ENCODE data around the gene ODF2. TPM values are rescaled to one million over a fixed set of nuclear protein-coding genes. Genes with fewer than 3 reads are reported as not detected.

The ODF2 gene
- total and polyA plus RNA-seq, 2 donors (not counting 3 experiments of a cell fraction or from before 2014, with no cell fraction given), result 16.7 to 49.5 TPM

DNA sequence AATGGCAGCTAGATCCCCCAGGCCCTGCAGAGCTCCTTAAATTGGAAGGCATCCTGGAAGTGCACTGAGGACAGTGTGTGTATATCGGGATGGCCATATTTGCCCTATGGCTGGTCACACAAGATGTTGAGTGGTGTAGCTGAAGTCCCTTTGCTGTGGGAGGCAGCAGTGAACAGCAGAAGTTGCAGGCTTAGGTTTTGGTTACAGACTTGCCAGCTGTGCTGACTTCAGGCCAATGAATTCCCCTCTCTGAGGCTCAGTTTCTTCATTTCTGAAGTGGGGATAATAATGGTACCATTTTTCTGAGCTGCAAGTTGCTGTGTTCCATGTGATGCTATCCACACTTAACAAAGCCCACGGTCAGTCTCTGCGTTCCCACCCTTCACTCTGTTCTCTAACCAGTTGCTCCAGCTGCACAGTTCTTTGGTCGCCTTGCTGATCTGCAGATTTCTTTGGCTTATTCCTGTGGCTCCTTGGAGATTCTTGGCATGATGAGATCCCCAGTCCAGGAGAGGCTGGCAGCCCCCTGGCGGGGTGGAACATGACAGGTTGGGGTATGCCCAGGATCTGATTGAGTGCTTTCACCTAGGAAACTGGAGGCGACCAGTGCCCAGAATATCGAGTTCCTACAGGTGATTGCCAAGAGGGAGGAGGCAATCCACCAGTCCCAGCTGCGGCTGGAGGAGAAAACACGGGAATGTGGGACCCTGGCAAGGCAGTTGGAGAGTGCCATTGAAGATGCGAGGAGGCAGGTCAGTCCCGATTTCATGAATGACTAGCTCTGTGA is 42.2 kb downstream of the ODF2 start:
- Histone ChIP-seq H3K79me2 (ENCODE audit: control insufficient read depth, insufficient read depth, low read length) (no peaks in the 10 kb centered on the region), H3K27ac (ENCODE audit: insufficient read depth, low read depth, low read length) (no peak overlapping the region), H3K27me3 (ENCODE audit: control insufficient read depth in 2 of 2, insufficient read depth in 2 of 2, low read length in 2 of 2) (no peaks in the 10 kb centered on the region), H3K4me1 (ENCODE audit: control insufficient read depth, extremely low read depth, insufficient read depth, low read length) (peaks cover 26% of the 10 kb centered on the region), H4K20me1 (replicated peaks; ENCODE audit: control insufficient read depth, extremely low read depth, insufficient read depth, low read length) (no peaks in the 10 kb centered on the region), H3K4me3 (replicated peaks in 1 of 3; ENCODE audit: insufficient read depth in 1 of 3, low read depth in 1 of 3, low read length in 3 of 3) (no peak overlapping the region), H3K9me1 (replicated peaks; ENCODE audit: control insufficient read depth, extremely low read depth, insufficient read depth, low read length) (no peaks in the 10 kb centered on the region), H3K9ac (replicated peaks; ENCODE audit: extremely low read depth, insufficient read depth, low read length) (no peak overlapping the region), H3K4me2 (ENCODE audit: insufficient read depth, low read length) (no peak overlapping the region), H3K9me3 (replicated peaks; ENCODE audit: control insufficient read depth, insufficient read depth, low read length) (no peaks in the 10 kb centered on the region), H3K36me3 (ENCODE audit: control insufficient read depth in 2 of 2, extremely low read depth in 1 of 2, insufficient read depth in 2 of 2, low read length in 2 of 2) (peaks cover 0 to 15% of the 10 kb centered on the region in 2 experiments), H2AFZ (ENCODE audit: low read depth, low read length) (no peak overlapping the region)
- dilution Hi-C loops (cut with MboI; ENCODE audit: extremely low pct_ligation_motif_present, low sequenced_read_pairs), result no loop called here
- intact Hi-C loops (cut with micrococcal nuclease), result no loop called here
- BruUV-seq (replicated peaks), result no TSS peak
- ChIA-PET POLR2A (interaction anchor here (0.7 kb wide), 1 partner anchor 14 kb away, joined by 3 read pairs; no protein-coding TSS in a partner anchor), CTCF (interaction anchor here (1.3 kb wide), 1 partner anchor 59 kb away, joined by 5 read pairs; no protein-coding TSS in a partner anchor)
- DNase-seq (ENCODE audit: low read depth, low spot score), result no peak
- TF ChIP-seq JUN (IDR thresholded peaks at IDR 0.05; ENCODE audit: borderline replicate concordance, insufficient read depth, insufficient read length, low read depth) (no peak), FOS (IDR thresholded peaks at IDR 0.05; ENCODE audit: borderline replicate concordance, insufficient read depth, low read length) (no peak), EZH2 (IDR thresholded peaks at IDR 0.05; ENCODE audit: borderline replicate concordance, low read depth, low read length, severe bottlenecking) (no peak)
- no peak for FAIRE-seq

DNA sequence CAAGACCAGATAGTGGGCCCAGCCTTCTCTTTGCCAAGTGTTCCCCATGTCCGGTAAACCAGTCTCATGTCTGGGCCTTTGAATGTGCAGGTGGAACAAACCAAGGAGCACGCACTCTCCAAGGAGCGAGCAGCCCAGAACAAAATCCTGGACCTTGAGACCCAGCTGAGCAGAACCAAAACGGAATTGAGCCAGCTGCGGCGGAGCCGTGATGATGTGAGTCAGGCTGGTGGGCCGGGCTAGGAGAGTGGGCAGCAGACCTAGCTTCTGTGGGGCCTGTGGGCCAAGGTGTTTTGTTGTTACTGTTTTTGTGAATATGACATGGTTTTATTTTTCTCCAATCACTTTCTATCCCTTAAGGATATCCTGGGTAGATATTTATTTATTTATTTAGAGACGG is 43.1 kb downstream of the ODF2 start:
- Histone ChIP-seq H4K20me1 (replicated peaks; ENCODE audit: control insufficient read depth, extremely low read depth, insufficient read depth, low read length) (no peaks in the 10 kb centered on the region), H3K9ac (replicated peaks; ENCODE audit: extremely low read depth, insufficient read depth, low read length) (no peak overlapping the region), H3K79me2 (ENCODE audit: control insufficient read depth, insufficient read depth, low read length) (no peaks in the 10 kb centered on the region), H3K4me1 (ENCODE audit: control insufficient read depth, extremely low read depth, insufficient read depth, low read length) (peaks cover 21% of the 10 kb centered on the region), H3K4me3 (replicated peaks in 1 of 3; ENCODE audit: insufficient read depth in 1 of 3, low read depth in 1 of 3, low read length in 3 of 3) (no peak overlapping the region), H2AFZ (ENCODE audit: low read depth, low read length) (no peak overlapping the region), H3K27me3 (ENCODE audit: control insufficient read depth in 2 of 2, insufficient read depth in 2 of 2, low read length in 2 of 2) (no peaks in the 10 kb centered on the region), H3K36me3 (ENCODE audit: control insufficient read depth in 2 of 2, extremely low read depth in 1 of 2, insufficient read depth in 2 of 2, low read length in 2 of 2) (peaks cover 0 to 15% of the 10 kb centered on the region in 2 experiments), H3K9me3 (replicated peaks; ENCODE audit: control insufficient read depth, insufficient read depth, low read length) (no peaks in the 10 kb centered on the region), H3K4me2 (ENCODE audit: insufficient read depth, low read length) (no peak overlapping the region), H3K9me1 (replicated peaks; ENCODE audit: control insufficient read depth, extremely low read depth, insufficient read depth, low read length) (no peaks in the 10 kb centered on the region), H3K27ac (ENCODE audit: insufficient read depth, low read depth, low read length) (no peak overlapping the region)
- POLR2A ChIA-PET, result no interaction called here
- DNase-seq (ENCODE audit: low read depth, low spot score), result no peak
- dilution Hi-C loops (cut with MboI; ENCODE audit: extremely low pct_ligation_motif_present, low sequenced_read_pairs), result no loop called here
- intact Hi-C loops (cut with micrococcal nuclease), result no loop called here
- FAIRE-seq, result no peak
- BruUV-seq (replicated peaks), result no TSS peak
- CTCF ChIA-PET, result interaction anchor here (1.3 kb wide), 1 partner anchor 60 kb away, joined by 5 read pairs; no protein-coding TSS in a partner anchor
- no peak for TF ChIP-seq MYC (IDR thresholded peaks at IDR 0.05; ENCODE audit: low read depth, low read length)
- TF ChIP-seq, protein P1, sequence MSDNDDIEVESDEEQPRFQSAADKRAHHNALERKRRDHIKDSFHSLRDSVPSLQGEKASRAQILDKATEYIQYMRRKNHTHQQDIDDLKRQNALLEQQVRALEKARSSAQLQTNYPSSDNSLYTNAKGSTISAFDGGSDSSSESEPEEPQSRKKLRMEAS (IDR thresholded peaks at IDR 0.05; ENCODE audit: insufficient read depth, insufficient read length), result no peak
- TF ChIP-seq POLR2AphosphoS5 (IDR thresholded peaks at IDR 0.05; ENCODE audit: insufficient read depth, low read depth, low read length), result no peak
- no peak for TF ChIP-seq EZH2 (IDR thresholded peaks at IDR 0.05; ENCODE audit: borderline replicate concordance, low read depth, low read length, severe bottlenecking)
- TF ChIP-seq GATA2 (IDR thresholded peaks at IDR 0.05; ENCODE audit: insufficient read depth, insufficient read length, low read depth, low read length), result no peak
- TF ChIP-seq JUN (IDR thresholded peaks at IDR 0.05; ENCODE audit: borderline replicate concordance, insufficient read depth, insufficient read length, low read depth), result no peak
- TF ChIP-seq, protein P2, sequence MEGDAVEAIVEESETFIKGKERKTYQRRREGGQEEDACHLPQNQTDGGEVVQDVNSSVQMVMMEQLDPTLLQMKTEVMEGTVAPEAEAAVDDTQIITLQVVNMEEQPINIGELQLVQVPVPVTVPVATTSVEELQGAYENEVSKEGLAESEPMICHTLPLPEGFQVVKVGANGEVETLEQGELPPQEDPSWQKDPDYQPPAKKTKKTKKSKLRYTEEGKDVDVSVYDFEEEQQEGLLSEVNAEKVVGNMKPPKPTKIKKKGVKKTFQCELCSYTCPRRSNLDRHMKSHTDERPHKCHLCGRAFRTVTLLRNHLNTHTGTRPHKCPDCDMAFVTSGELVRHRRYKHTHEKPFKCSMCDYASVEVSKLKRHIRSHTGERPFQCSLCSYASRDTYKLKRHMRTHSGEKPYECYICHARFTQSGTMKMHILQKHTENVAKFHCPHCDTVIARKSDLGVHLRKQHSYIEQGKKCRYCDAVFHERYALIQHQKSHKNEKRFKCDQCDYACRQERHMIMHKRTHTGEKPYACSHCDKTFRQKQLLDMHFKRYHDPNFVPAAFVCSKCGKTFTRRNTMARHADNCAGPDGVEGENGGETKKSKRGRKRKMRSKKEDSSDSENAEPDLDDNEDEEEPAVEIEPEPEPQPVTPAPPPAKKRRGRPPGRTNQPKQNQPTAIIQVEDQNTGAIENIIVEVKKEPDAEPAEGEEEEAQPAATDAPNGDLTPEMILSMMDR (IDR thresholded peaks at IDR 0.05; ENCODE audit: extremely low read depth in 1 of 2, insufficient read depth in 1 of 2, low read depth in 1 of 2, low read length in 2 of 2), result no peak
- no peak for TF ChIP-seq POLR2A (IDR thresholded peaks at IDR 0.05; ENCODE audit: low read depth, low read length)
- no peak for TF ChIP-seq FOS (IDR thresholded peaks at IDR 0.05; ENCODE audit: borderline replicate concordance, insufficient read depth, low read length)
